HFFc6 (cell line): ENCODE measurements around the gene GLIPR1. TPM values are rescaled to one million over a fixed set of nuclear protein-coding genes. Genes with fewer than 3 reads are reported as not detected.
A peak's percentile ranks its signal among the peaks of the same experiment; 100 is the strongest.
"Not testable (repeated sequence)": the region's sequence is repeated elsewhere in the genome, so short reads cannot be mapped to it uniquely, and the experiment has no call there.

Source experiments
- DNase-seq: peaks from one replicate; pipeline ENCODE4 v3.0.0-alpha.2; 2018
- H3K27ac Mint-ChIP-seq: 2 replicates; pipeline ENCODE4 v1.8.0; 2020; ENCODE audit warnings: mild to moderate bottlenecking, mixed read lengths
- H3K27me3 Mint-ChIP-seq: 2 replicates; pipeline ENCODE4 v1.8.0; 2021; ENCODE audit warnings: mild to moderate bottlenecking, moderate library complexity, mixed read lengths; ENCODE audit not compliant: insufficient read depth
- H3K36me3 Mint-ChIP-seq: 2 replicates; pipeline ENCODE4 v1.8.0; 2021; ENCODE audit warnings: low read depth, mixed read lengths
- H3K4me1 Mint-ChIP-seq: 2 replicates; pipeline ENCODE4 v1.8.0; 2020; ENCODE audit warnings: low read depth, mixed read lengths
- H3K4me3 Mint-ChIP-seq: 2 replicates; pipeline ENCODE4 v1.8.0; 2020; ENCODE audit warnings: mild to moderate bottlenecking, moderate library complexity, mixed read lengths
- H3K9me3 Mint-ChIP-seq: 2 replicates; pipeline ENCODE4 v1.8.0; 2020; ENCODE audit warnings: mild to moderate bottlenecking, mixed read lengths
- total RNA-seq, 6 experiments: library from RNA; stranded (reverse); fragmentation: NEBNext Ultra II Directional; extraction: Animal tissue kit (Norgen Biotek cat#: 25700); gene quantifications; 2 replicates in 1 of 6; 3 replicates in 5 of 6; pipeline ENCODE4 v1.2.3, GENCODE V29; 2021
- TF ChIP-seq, protein P1 (sequence below): fragments of 200-600 bp; sonication (generic); IDR thresholded peaks from 2 replicates; pipeline ENCODE4 v1.5.0; 2021; ENCODE audit warnings: antibody characterized with exemption, mild to moderate bottlenecking

GLIPR1 gene
- total RNA-seq, 6 experiments from 2014 or later: 190 to 339 (median 278) TPM

DNA sequence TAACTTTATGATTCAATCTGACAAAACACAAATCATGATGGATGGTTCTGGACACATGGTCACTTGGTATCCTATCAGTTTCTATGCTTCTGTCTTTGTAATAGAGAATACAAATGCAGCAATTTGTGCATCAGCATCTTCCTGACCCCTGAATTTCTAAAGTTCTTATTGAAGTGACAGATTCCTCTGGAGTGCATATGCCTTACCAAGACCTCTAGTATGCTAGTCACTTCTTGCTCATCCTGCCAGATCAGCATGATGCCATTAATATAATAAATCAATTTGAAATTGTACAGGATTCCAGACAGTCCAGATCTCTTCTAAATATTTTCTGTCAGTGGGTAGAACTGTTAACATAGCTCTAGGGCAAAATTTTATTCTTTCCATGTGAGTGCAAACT, 40.6 kb upstream of the GLIPR1 start:
- TF ChIP-seq, protein P1, sequence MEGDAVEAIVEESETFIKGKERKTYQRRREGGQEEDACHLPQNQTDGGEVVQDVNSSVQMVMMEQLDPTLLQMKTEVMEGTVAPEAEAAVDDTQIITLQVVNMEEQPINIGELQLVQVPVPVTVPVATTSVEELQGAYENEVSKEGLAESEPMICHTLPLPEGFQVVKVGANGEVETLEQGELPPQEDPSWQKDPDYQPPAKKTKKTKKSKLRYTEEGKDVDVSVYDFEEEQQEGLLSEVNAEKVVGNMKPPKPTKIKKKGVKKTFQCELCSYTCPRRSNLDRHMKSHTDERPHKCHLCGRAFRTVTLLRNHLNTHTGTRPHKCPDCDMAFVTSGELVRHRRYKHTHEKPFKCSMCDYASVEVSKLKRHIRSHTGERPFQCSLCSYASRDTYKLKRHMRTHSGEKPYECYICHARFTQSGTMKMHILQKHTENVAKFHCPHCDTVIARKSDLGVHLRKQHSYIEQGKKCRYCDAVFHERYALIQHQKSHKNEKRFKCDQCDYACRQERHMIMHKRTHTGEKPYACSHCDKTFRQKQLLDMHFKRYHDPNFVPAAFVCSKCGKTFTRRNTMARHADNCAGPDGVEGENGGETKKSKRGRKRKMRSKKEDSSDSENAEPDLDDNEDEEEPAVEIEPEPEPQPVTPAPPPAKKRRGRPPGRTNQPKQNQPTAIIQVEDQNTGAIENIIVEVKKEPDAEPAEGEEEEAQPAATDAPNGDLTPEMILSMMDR: no peak
- H3K4me3 Mint-ChIP-seq: no peak overlapping the region
- peaks cover 18% of the 10 kb centered on the region for H3K9me3 Mint-ChIP-seq
- no peak overlapping the region for H3K27ac Mint-ChIP-seq
- no peaks in the 10 kb centered on the region for H3K27me3 Mint-ChIP-seq
- peaks cover 53% of the 10 kb centered on the region for H3K4me1 Mint-ChIP-seq
- DNase-seq: peak; percentile 18
- H3K36me3 Mint-ChIP-seq: peaks cover 28% of the 10 kb centered on the region

DNA sequence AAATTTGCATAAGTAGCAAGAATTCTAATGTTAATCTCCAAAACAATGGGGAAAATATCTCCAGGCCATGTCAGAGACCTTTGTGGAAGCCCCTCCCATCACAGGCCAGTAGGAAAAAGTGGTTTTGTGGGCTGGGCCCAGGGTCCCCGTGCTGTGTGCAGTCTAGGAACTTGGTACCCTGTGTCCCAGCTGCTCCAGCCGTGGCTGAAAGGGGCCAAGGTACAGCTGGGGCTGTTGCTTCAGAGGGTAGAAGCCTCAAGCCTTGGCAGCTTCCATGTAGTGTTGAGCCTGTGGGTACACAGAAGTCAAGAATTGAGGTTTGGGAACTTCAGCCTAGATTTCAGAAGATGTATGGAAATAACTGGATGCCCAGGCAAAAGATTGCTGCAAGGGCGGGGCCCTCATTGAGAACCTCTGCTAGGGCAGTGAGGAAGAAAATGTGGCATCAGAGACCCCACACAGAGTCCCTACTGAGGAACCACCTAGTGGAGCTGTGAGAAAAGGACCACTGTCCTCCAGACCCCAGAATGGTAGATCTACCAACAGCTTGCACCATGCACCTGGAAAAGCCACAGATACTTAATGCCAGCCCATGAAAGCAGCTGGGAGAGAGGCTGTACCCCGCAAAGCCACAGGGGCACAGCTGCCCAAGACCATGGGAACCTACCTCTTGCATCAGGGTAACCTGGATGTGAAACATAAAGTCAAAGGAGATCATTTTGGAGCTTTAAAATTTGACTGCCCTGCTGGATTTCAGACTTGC, 38.7 kb upstream of the GLIPR1 start:
- DNase-seq, H3K27me3 Mint-ChIP-seq, H3K4me3 Mint-ChIP-seq, H3K9me3 Mint-ChIP-seq, H3K27ac Mint-ChIP-seq: not testable (repeated sequence)
- Mint-ChIP-seq H3K36me3 (peaks cover 17% of the 10 kb centered on the region), H3K4me1 (peaks cover 72% of the 10 kb centered on the region)

DNA sequence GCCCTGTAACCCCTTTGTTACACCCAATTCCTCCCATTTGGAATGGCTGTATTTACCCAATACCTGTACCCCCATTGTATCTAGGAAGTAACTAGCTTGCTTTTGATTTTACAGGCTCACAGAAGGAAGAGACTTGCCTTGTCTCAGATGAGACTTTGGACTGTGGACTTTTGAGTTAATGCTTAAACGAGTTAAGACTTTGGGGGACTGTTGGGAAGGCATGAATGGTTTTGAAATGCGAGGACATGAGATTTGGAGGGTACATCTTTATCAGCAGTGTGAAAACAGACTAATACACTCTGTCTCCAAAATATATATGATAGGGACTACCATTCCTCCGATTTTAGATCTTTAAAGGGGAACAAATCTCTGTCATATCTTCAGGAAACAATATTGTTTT, 38.1 kb upstream of the GLIPR1 start:
- H3K4me3 Mint-ChIP-seq, DNase-seq, H3K9me3 Mint-ChIP-seq, H3K27ac Mint-ChIP-seq, H3K27me3 Mint-ChIP-seq: not testable (repeated sequence)
- Mint-ChIP-seq H3K4me1 (peaks cover 76% of the 10 kb centered on the region), H3K36me3 (peaks cover 17% of the 10 kb centered on the region)

DNA sequence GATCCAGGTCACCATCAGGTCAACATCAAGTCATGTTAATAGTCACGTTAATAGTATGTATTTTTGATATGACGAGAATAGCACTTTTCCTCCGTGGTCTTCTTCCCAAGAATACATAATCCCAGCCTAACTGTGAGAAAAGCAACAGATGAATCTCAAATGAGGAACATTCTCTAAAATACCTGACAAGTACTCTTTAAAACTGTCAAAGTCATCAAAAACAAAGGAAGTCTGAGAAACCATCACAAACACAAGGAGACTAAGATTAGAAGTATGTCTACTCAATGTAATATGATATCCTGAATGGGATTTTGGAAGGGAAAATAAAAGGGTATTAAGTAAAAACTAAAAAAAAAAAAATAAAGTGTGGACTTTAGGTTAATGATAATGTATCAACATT, 36.8 kb upstream of the GLIPR1 start:
- Mint-ChIP-seq H3K27me3 (no peaks in the 10 kb centered on the region), H3K9me3 (peaks cover 9% of the 10 kb centered on the region; the same call in 1 of the 2 replicates), H3K4me1 (peaks cover 76% of the 10 kb centered on the region), H3K27ac (peak overlapping the region; percentile 84), H3K36me3 (peaks cover 17% of the 10 kb centered on the region), H3K4me3 (peak overlapping the region; percentile 61; the same call in 1 of the 2 replicates)
- DNase-seq: no peak
- TF ChIP-seq, protein P1: no peak

DNA sequence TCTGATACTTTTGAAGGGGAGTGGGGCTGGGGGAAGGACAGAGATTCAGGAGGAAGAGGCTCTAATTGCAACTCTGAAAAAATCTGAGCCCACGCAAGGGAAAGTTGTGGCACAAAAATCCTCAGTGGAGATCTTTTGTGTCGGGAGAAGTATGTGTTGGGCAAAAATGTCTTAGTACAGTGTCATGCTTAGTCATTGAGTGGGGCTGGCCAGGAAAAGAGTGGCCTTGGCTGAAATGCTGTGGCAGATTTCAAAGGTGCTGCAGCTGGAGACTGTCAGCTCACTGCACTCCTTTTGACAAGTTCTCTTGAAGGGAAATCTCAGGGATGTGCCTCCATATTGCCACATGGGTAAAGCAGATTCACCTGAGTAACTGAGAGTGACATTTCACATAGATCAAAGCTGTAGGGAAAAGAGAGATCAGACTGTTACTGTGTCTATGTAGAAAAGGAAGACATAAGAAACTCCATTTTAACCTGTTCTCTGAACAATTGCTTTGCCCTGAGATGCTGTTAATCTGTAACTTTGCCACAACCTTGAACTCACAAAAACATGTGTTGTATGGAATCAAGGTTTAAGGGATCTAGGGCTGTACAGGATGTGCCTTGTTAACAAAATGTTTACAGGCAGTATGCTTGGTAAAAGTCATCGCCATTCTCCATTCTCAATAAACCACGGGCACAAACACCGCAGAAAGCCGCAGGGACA, 36.0 kb upstream of the GLIPR1 start:
- H3K27ac Mint-ChIP-seq: peak overlapping the region; percentile 84

DNA sequence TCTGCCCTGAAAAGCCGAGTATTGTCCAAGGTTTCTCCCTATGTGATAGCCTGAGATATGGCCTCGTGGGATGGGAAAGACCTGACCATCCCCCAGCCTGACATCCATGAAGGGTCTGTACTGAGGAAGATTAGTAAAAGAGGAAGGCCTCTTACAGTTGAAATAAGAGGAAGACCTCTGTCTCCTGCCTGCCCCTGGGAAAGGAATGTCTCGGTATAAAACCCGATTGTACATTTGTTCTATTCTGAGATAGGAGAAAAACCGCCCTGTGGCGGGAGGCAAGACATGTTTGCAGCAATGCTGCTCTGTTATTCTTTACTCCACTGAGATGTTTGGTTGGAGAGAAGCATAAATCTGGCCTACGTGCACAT, 35.4 kb upstream of the GLIPR1 start:
- H3K27ac Mint-ChIP-seq: peak overlapping the region; percentile 12
- not testable (repeated sequence) for H3K9me3 Mint-ChIP-seq, H3K4me3 Mint-ChIP-seq, H3K27me3 Mint-ChIP-seq, DNase-seq
- peaks cover 17% of the 10 kb centered on the region for H3K36me3 Mint-ChIP-seq
- H3K4me1 Mint-ChIP-seq: peaks cover 64% of the 10 kb centered on the region

More for the DNA sequence above, 36.0 kb upstream of the GLIPR1 start:
- peaks cover 69% of the 10 kb centered on the region for H3K4me1 Mint-ChIP-seq
- peaks cover 9% of the 10 kb centered on the region; the same call in 1 of the 2 replicates for H3K9me3 Mint-ChIP-seq
- TF ChIP-seq, protein P1: no peak
- no peaks in the 10 kb centered on the region for H3K27me3 Mint-ChIP-seq
- peak; percentile 66 for DNase-seq
- peak overlapping the region; percentile 61 for H3K4me3 Mint-ChIP-seq
- peaks cover 17% of the 10 kb centered on the region for H3K36me3 Mint-ChIP-seq

DNA sequence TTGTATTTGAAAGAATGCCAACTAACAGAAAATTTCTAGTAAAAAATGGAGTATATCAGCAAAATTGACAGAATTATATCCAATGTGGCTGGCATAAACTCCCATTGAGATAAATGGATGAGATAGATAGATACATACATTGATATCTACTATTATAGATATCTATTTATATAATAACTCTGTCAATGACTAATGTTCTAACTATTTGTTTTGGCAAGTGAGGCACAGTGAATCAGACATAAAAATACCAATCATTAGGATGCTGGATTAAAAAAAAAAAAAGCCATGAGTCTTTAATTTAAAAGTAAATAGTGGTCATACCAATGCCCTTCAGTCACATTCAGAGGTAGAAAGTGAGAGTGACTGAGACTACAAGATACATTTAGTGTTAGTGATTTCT, 33.7 kb upstream of the GLIPR1 start:
- Mint-ChIP-seq H3K27me3 (no peaks in the 10 kb centered on the region), H3K27ac (peak overlapping the region; percentile 57), H3K36me3 (peaks cover 7% of the 10 kb centered on the region; the same call in 1 of the 2 replicates), H3K4me1 (peaks cover 60% of the 10 kb centered on the region), H3K9me3 (no peaks in the 10 kb centered on the region), H3K4me3 (peak overlapping the region; percentile 70)
- DNase-seq: peak; percentile 70
- TF ChIP-seq, protein P1: no peak
